Endothelial cell of umbilical vein (primary cell): ENCODE results near the gene APP. TPM values are rescaled to one million over a fixed set of nuclear protein-coding genes. Genes with fewer than 3 reads are reported as not detected.

Experiments used
- BruUV-seq: library from RNA; stranded (reverse); fragments of 400-500 nt; replicated peaks from 2 replicates; lab custom pipeline; 2021; lab: Mats Ljungman, UMichigan
- CTCF ChIA-PET: fragments of 300-600, 350-600 bp; sonication (Branson Sonifier 250); formaldehyde crosslinking; loops from one replicate; lab custom pipeline; 2021; ENCODE audit warnings: antibody characterized with exemption, inconsistent platforms; lab: Charles Lee
- POLR2A ChIA-PET: fragments of 300-600, 350-600 bp; sonication (Branson Sonifier 250); formaldehyde crosslinking; loops from one replicate; lab custom pipeline; 2021; ENCODE audit warnings: antibody characterized with exemption, inconsistent platforms; lab: Charles Lee
- DNase-seq: peaks from one replicate; pipeline ENCODE4 v3.0.0-alpha.2; 2011; ENCODE audit warnings: low read depth, low spot score
- FAIRE-seq: peaks from 2 replicates; lab custom pipeline; 2011; peaks lifted over from hg19 to GRCh38; lab: Jason Lieb, UNC
- H2AFZ ChIP-seq: 2 replicates; pipeline ENCODE4 v1.6.0; 2012; ENCODE audit warnings: low read depth, low read length, control low read depth, inconsistent platforms
- H3K27ac ChIP-seq: 2 replicates; pipeline ENCODE4 v1.5.1; 2011; ENCODE audit warnings: low read depth, mild to moderate bottlenecking, control low read depth, low read length, moderate library complexity; ENCODE audit not compliant: insufficient read depth
- H3K27me3 ChIP-seq, 2 experiments: 2 replicates each; pipeline versions ENCODE4 v1.6.0 to v1.6.1; 2011; ENCODE audit warnings: low read length in 2 of 2, mixed read lengths in 1 of 2; ENCODE audit not compliant: control insufficient read depth in 2 of 2, insufficient read depth in 2 of 2
- H3K36me3 ChIP-seq, 2 experiments: 2 replicates in 1 of 2; 3 replicates in 1 of 2; pipeline ENCODE4 v1.5.1; 2011; ENCODE audit warnings: low read length in 2 of 2, mild to moderate bottlenecking in 1 of 2, moderate library complexity in 1 of 2; ENCODE audit not compliant: control insufficient read depth in 2 of 2, insufficient read depth in 2 of 2; ENCODE audit errors: extremely low read depth in 1 of 2
- H3K4me1 ChIP-seq: 3 replicates; pipeline ENCODE4 v1.5.1; 2011; ENCODE audit warnings: mild to moderate bottlenecking, low read length; ENCODE audit not compliant: control insufficient read depth, insufficient read depth; ENCODE audit errors: extremely low read depth
- H3K4me2 ChIP-seq: 2 replicates; pipeline ENCODE4 v1.6.1; 2011; ENCODE audit warnings: low read length, control low read depth, mixed read lengths; ENCODE audit not compliant: insufficient read depth
- H3K4me3 ChIP-seq, 3 experiments: fragments of 200-600 bp in 1 of 3; sonication (generic), shearing (Covaris generic) in 1 of 3; replicated peaks in 1 of 3; 2 replicates each; pipeline ENCODE4 v1.5.1; 2011 to 2016; ENCODE audit warnings: control low read depth in 3 of 3, low read length in 3 of 3, mild to moderate bottlenecking in 2 of 3, inconsistent platforms in 1 of 3, low read depth in 1 of 3, moderate library complexity in 1 of 3; ENCODE audit not compliant: insufficient read depth in 1 of 3
- H3K79me2 ChIP-seq: 2 replicates; pipeline ENCODE4 v1.6.0; 2012; ENCODE audit warnings: low read length, inconsistent platforms; ENCODE audit not compliant: control insufficient read depth, insufficient read depth
- H3K9ac ChIP-seq: replicated peaks from 2 replicates; pipeline ENCODE3; 2011; ENCODE audit warnings: low read length, control low read depth; ENCODE audit not compliant: insufficient read depth; ENCODE audit errors: extremely low read depth
- H3K9me1 ChIP-seq: replicated peaks from 3 replicates; pipeline ENCODE4 v1.6.0; 2011; ENCODE audit warnings: mild to moderate bottlenecking, low read length; ENCODE audit not compliant: control insufficient read depth, insufficient read depth; ENCODE audit errors: extremely low read depth
- H3K9me3 ChIP-seq: replicated peaks from 2 replicates; pipeline ENCODE4 v1.5.1; 2012; ENCODE audit warnings: low read length, inconsistent platforms; ENCODE audit not compliant: control insufficient read depth, insufficient read depth
- H4K20me1 ChIP-seq: replicated peaks from 2 replicates; pipeline ENCODE3; 2011; ENCODE audit warnings: mild to moderate bottlenecking, low read length; ENCODE audit not compliant: control insufficient read depth, insufficient read depth; ENCODE audit errors: extremely low read depth
- CTCF ChIP-seq, 2 donors: IDR thresholded peaks; 1 replicate in 1 of 2; 2 replicates in 1 of 2; pipeline ENCODE4 v1.5.1; 2011; ENCODE audit warnings: low read length in 2 of 2, mild to moderate bottlenecking in 2 of 2, moderate library complexity in 2 of 2, control low read depth in 1 of 2, inconsistent platforms in 1 of 2, low read depth in 1 of 2; ENCODE audit not compliant: insufficient read depth in 1 of 2; ENCODE audit errors: extremely low read depth in 1 of 2
- EZH2 ChIP-seq: IDR thresholded peaks from 2 replicates; pipeline ENCODE4 v1.6.1; 2012; ENCODE audit warnings: borderline replicate concordance, low read depth, mild to moderate bottlenecking, moderate library complexity, low read length, inconsistent platforms; ENCODE audit not compliant: severe bottlenecking
- FOS ChIP-seq: IDR thresholded peaks from 2 replicates; pipeline ENCODE4 v1.6.1; 2011; ENCODE audit warnings: mild to moderate bottlenecking, low read length, moderate library complexity, borderline replicate concordance; ENCODE audit not compliant: insufficient read depth
- GATA2 ChIP-seq: IDR thresholded peaks from 2 replicates; pipeline ENCODE4 v1.7.0; 2011; ENCODE audit warnings: low read depth, mild to moderate bottlenecking, moderate library complexity, mixed read lengths, low read length; ENCODE audit not compliant: insufficient read length, insufficient read depth
- JUN ChIP-seq: IDR thresholded peaks from 2 replicates; pipeline ENCODE4 v1.6.1; 2011; ENCODE audit warnings: borderline replicate concordance, low read depth; ENCODE audit not compliant: insufficient read length, insufficient read depth
- MYC ChIP-seq: IDR thresholded peaks from one replicate; pipeline ENCODE4 v1.6.1; 2011; ENCODE audit warnings: mild to moderate bottlenecking, low read depth, low read length
- POLR2A ChIP-seq: IDR thresholded peaks from 2 replicates; pipeline ENCODE4 v1.6.1; 2012; ENCODE audit warnings: low read depth, mild to moderate bottlenecking, control low read depth, low read length
- POLR2AphosphoS5 ChIP-seq: IDR thresholded peaks from 2 replicates; pipeline ENCODE4 v1.6.1; 2012; ENCODE audit warnings: low read depth, mild to moderate bottlenecking, control low read depth, low read length, moderate library complexity; ENCODE audit not compliant: insufficient read depth
- dilution Hi-C: fragments of 300-500 bp; cut with MboI; formaldehyde crosslinking; loops from one replicate; pipeline ENCODE4 v1.15.0; 2019; ENCODE audit warnings: low sequenced_read_pairs; ENCODE audit not compliant: extremely low pct_ligation_motif_present
- intact Hi-C: fragments of 100-400 bp; cut with micrococcal nuclease; formaldehyde crosslinking; loops from one replicate; pipeline ENCODE4 v1.10.0; 2022
- polyA plus RNA-seq, 4 experiments: library from polyadenylated mRNA; depleted of rRNA in 3 of 4; stranded (reverse) in 3 of 4; unstranded in 1 of 4; fragments of >200 nt; gene quantifications; 2 replicates each; pipeline versions ENCODE4 v1.2.1 to v1.2.3, GENCODE V29; 2011 to 2012; ENCODE audit warnings: missing spikeins in 1 of 4
- total RNA-seq: library from RNA; stranded (reverse); gene quantifications from 2 replicates; pipeline ENCODE4 v1.2.3, GENCODE V29; 2021
- TF ChIP-seq, protein P1 (sequence below): IDR thresholded peaks from 2 replicates; pipeline ENCODE4 v1.6.1; 2011; ENCODE audit not compliant: insufficient read depth, insufficient read length

The APP gene
- total and polyA plus RNA-seq, 2 donors (not counting 3 experiments of a cell fraction or from before 2014, with no cell fraction given): 914 to 928 TPM

- TF ChIP-seq CTCF (IDR thresholded peaks at IDR 0.05; ENCODE audit: extremely low read depth in 1 of 2, insufficient read depth in 1 of 2, low read depth in 1 of 2, low read length in 2 of 2) (no peak), POLR2A (no peak), JUN (no peak), MYC (no peak), GATA2 (no peak), EZH2 (no peak), POLR2AphosphoS5 (no peak), FOS (no peak)
- TF ChIP-seq, protein P1, sequence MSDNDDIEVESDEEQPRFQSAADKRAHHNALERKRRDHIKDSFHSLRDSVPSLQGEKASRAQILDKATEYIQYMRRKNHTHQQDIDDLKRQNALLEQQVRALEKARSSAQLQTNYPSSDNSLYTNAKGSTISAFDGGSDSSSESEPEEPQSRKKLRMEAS: no peak
- no peaks in the 10 kb centered on the region for H3K36me3 ChIP-seq
- H3K9ac ChIP-seq: no peak overlapping the region
- H3K4me2 ChIP-seq: no peak overlapping the region
- intact Hi-C loops: no loop called here
- BruUV-seq: no TSS peak
- H3K4me1 ChIP-seq: no peaks in the 10 kb centered on the region
- no peaks in the 10 kb centered on the region for H3K9me1 ChIP-seq
- FAIRE-seq (no peak), DNase-seq (peak; percentile 55)
- no peak overlapping the region for H2AFZ ChIP-seq
- POLR2A ChIA-PET: no interaction called here
- H3K4me3 ChIP-seq: no peak overlapping the region
- no peak overlapping the region for H3K27ac ChIP-seq
- no peaks in the 10 kb centered on the region for H3K9me3 ChIP-seq
- CTCF ChIA-PET: interaction anchor here (1.2 to 1.8 kb wide), 2 partner anchors 10 kb away, joined by 3 to 4 read pairs; no protein-coding TSS in a partner anchor
- dilution Hi-C loops: no loop called here
- no peaks in the 10 kb centered on the region for H4K20me1 ChIP-seq
- no peaks in the 10 kb centered on the region for H3K79me2 ChIP-seq
- peaks cover 1 to 9% of the 10 kb centered on the region in 2 experiments for H3K27me3 ChIP-seq
These were observed 315.0 kb downstream of the APP start for GRCh38 chr21:25855576-25855975.
